HG03469 (cell line): Measurements from ENCODE around the gene FOXP4.

Experiments
- ATAC-seq: cut with Tn5 transposase; IDR thresholded peaks from one replicate; pipeline ENCODE4 v1.9.1; 2021; ENCODE audit warnings: mild to moderate bottlenecking, moderate library complexity, moderate number of reproducible peaks; ENCODE audit not compliant: unreplicated experiment

FOXP4 gene

GRCh38 chr6:41641352-41641925, 95.3 kb downstream of the FOXP4 start:
- no peak for ATAC-seq

GRCh38 chr6:41642090-41642959, 96.1 kb downstream of the FOXP4 start:
- ATAC-seq = no peak

GRCh38 chr6:41642960-41643898, 97.0 kb downstream of the FOXP4 start:
- ATAC-seq = no peak

- ATAC-seq = no peak
Measured at GRCh38 chr6:41643899-41644269, 97.7 kb downstream of the FOXP4 start.

GRCh38 chr6:41644297-41644879, 98.2 kb downstream of the FOXP4 start:
- no peak for ATAC-seq

- ATAC-seq = no peak
Measured at GRCh38 chr6:41645007-41645618, 98.9 kb downstream of the FOXP4 start.

- no peak for ATAC-seq
Measured at GRCh38 chr6:41646026-41646795, 100.0 kb downstream of the FOXP4 start.

GRCh38 chr6:41647061-41647511, 100.9 kb downstream of the FOXP4 start:
- no peak for ATAC-seq

GRCh38 chr6:41648070-41648585, 101.9 kb downstream of the FOXP4 start:
- no peak for ATAC-seq

- no peak for ATAC-seq
Measured at GRCh38 chr6:41648921-41649320, 102.7 kb downstream of the FOXP4 start.

- no peak for ATAC-seq
Measured at GRCh38 chr6:41649596-41649995, 103.4 kb downstream of the FOXP4 start.

- ATAC-seq = no peak
Measured at GRCh38 chr6:41650120-41650519, 103.9 kb downstream of the FOXP4 start.

GRCh38 chr6:41651246-41651961, 105.2 kb downstream of the FOXP4 start:
- ATAC-seq = no peak
